HFFc6 (cell line): ENCODE measurements around the gene MLLT3. TPM values are rescaled to one million over a fixed set of nuclear protein-coding genes. Genes with fewer than 3 reads are reported as not detected.

Experiments used
- DNase-seq: peaks from one replicate; pipeline ENCODE4 v3.0.0-alpha.2; 2018
- H3K27ac Mint-ChIP-seq: 2 replicates; pipeline ENCODE4 v1.8.0; 2020; ENCODE audit warnings: mild to moderate bottlenecking, mixed read lengths
- H3K27me3 Mint-ChIP-seq: 2 replicates; pipeline ENCODE4 v1.8.0; 2021; ENCODE audit warnings: mild to moderate bottlenecking, moderate library complexity, mixed read lengths; ENCODE audit not compliant: insufficient read depth
- H3K36me3 Mint-ChIP-seq: 2 replicates; pipeline ENCODE4 v1.8.0; 2021; ENCODE audit warnings: low read depth, mixed read lengths
- H3K4me1 Mint-ChIP-seq: 2 replicates; pipeline ENCODE4 v1.8.0; 2020; ENCODE audit warnings: low read depth, mixed read lengths
- H3K4me3 Mint-ChIP-seq: 2 replicates; pipeline ENCODE4 v1.8.0; 2020; ENCODE audit warnings: mild to moderate bottlenecking, moderate library complexity, mixed read lengths
- H3K9me3 Mint-ChIP-seq: 2 replicates; pipeline ENCODE4 v1.8.0; 2020; ENCODE audit warnings: mild to moderate bottlenecking, mixed read lengths
- total RNA-seq, 6 experiments: library from RNA; stranded (reverse); fragmentation: NEBNext Ultra II Directional; extraction: Animal tissue kit (Norgen Biotek cat#: 25700); gene quantifications; 2 replicates in 1 of 6; 3 replicates in 5 of 6; pipeline ENCODE4 v1.2.3, GENCODE V29; 2021
- TF ChIP-seq, protein P1 (sequence below): fragments of 200-600 bp; sonication (generic); IDR thresholded peaks from 2 replicates; pipeline ENCODE4 v1.5.0; 2021; ENCODE audit warnings: antibody characterized with exemption, mild to moderate bottlenecking

MLLT3 gene
- total RNA-seq, 6 experiments from 2014 or later = 23.1 to 27.5 (median 24.7) TPM

DNA sequence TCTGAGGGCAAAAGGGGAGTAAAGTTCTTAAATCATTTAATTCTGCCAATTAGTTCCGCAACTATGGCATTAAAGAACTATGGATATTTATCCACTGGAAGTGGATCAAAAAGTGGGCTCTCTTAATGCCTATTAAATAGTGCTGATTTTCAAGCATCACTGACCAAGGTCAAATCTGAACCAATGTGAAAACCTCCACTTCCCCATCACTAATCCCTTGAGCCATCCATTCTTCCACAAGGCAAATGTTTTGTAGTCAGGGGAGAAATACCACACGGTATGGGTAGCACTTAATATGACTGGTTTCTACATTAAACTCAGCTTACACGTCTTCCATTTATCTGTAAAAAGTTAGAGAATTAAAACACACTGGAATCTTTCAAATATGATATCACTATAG, 57.6 kb downstream of the MLLT3 start:
- no peak for DNase-seq
- H3K27ac Mint-ChIP-seq = no peak overlapping the region
- H3K27me3 Mint-ChIP-seq = no peaks in the 10 kb centered on the region; the same call in 1 of the 2 replicates
- no peaks in the 10 kb centered on the region for H3K9me3 Mint-ChIP-seq
- H3K4me1 Mint-ChIP-seq = peaks cover 76% of the 10 kb centered on the region
- no peak overlapping the region for H3K4me3 Mint-ChIP-seq
- no peaks in the 10 kb centered on the region for H3K36me3 Mint-ChIP-seq
- TF ChIP-seq, protein P1, sequence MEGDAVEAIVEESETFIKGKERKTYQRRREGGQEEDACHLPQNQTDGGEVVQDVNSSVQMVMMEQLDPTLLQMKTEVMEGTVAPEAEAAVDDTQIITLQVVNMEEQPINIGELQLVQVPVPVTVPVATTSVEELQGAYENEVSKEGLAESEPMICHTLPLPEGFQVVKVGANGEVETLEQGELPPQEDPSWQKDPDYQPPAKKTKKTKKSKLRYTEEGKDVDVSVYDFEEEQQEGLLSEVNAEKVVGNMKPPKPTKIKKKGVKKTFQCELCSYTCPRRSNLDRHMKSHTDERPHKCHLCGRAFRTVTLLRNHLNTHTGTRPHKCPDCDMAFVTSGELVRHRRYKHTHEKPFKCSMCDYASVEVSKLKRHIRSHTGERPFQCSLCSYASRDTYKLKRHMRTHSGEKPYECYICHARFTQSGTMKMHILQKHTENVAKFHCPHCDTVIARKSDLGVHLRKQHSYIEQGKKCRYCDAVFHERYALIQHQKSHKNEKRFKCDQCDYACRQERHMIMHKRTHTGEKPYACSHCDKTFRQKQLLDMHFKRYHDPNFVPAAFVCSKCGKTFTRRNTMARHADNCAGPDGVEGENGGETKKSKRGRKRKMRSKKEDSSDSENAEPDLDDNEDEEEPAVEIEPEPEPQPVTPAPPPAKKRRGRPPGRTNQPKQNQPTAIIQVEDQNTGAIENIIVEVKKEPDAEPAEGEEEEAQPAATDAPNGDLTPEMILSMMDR = no peak

DNA sequence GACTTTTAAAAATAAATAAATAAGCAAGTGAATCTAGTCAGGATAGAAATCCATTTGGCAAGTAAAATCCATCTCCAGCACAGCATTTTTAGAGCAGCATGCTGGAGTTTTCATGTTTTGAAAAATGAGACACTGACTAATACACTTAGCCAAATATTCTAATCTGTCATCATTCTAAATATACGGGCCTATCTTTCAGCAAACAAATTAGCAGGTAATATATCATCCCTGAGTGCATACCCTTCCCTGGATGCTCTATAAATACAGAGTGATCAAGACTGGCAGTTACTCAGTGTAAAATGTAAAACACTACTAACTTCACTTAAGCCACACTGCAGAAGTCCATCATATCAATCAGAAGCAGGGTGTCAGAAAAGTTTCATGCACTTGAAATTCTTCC, 58.4 kb downstream of the MLLT3 start:
- no peak overlapping the region; the same call in 1 of the 2 replicates for H3K27ac Mint-ChIP-seq
- H3K9me3 Mint-ChIP-seq = no peaks in the 10 kb centered on the region
- TF ChIP-seq, protein P1 = no peak
- H3K4me3 Mint-ChIP-seq = no peak overlapping the region
- H3K4me1 Mint-ChIP-seq = peaks cover 76% of the 10 kb centered on the region
- no peak for DNase-seq
- H3K27me3 Mint-ChIP-seq = no peaks in the 10 kb centered on the region; the same call in 1 of the 2 replicates
- H3K36me3 Mint-ChIP-seq = no peaks in the 10 kb centered on the region

DNA sequence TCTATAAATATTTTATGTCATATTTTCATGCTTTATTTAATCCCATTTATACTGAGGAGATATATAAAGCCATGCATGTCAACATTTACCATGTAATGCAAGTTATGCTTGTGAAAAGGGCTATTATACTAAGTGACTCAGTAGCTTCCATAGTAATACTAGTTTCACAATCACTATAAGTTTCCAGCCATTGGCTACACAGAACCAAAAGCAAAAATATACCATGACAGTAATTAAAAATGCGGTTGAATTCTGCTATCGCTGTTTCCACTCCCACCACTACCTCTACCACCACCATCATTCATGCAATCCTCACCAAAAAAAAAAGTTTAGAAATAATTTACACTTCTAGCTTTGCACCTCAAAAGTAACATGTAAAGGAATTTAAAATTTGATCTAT, 60.2 kb downstream of the MLLT3 start:
- Mint-ChIP-seq H3K27ac (no peak overlapping the region), H3K4me1 (peaks cover 80% of the 10 kb centered on the region), H3K36me3 (no peaks in the 10 kb centered on the region), H3K27me3 (no peaks in the 10 kb centered on the region), H3K4me3 (no peak overlapping the region), H3K9me3 (no peaks in the 10 kb centered on the region)
- no peak for DNase-seq
- TF ChIP-seq, protein P1 = no peak

DNA sequence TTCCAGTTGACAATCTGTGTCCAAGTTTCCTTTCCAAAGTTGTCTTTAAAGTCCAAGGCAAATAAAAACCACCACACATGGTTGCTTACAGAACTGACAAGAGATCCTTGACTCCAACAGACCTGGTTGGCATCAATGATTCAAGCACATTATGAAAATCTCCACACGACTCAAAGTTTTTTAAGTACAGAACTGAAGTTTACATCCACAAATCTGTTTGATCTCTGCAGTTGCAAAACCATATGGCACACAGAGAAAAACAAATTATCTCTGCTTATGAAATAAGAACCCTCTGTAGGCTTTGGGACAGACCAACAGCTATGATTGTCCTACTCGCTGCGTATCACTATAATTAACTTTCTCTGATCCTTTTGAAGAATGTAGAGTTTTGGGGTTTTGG, 60.8 kb downstream of the MLLT3 start:
- Mint-ChIP-seq H3K4me3 (no peak overlapping the region; the same call in 1 of the 2 replicates), H3K27ac (no peak overlapping the region), H3K4me1 (peaks cover 81% of the 10 kb centered on the region), H3K27me3 (no peaks in the 10 kb centered on the region), H3K36me3 (no peaks in the 10 kb centered on the region), H3K9me3 (no peaks in the 10 kb centered on the region)
- DNase-seq = no peak
- TF ChIP-seq, protein P1 = no peak

DNA sequence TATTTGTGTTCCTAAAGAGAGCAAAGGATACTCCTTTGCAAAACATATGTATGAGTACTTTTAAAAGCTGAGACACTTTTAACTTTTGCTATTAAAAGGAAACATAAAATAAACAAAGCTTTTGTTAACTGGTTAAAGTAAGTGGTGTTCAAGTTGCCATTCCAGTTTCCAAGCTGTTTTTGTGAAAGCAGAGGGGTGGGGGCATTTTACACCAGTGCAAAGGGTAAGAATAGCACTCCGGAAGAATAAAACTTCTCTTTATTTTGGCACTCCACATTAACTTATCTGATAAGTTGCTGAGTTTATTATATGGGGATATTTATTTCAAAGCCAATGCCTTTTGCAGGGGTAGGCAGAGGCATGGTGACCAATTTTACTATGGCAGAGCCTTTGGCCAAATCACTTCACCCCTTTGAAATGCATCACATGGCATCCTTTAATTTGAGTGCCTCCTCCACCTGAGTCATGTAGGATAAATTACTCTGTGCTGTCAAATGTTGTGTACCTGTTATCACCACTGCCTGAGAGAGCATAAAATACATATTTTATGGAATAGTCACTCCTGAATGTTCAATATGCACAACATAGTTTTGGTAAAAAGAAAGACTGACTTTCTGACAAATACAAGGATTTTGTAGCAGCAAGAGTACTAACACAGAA, 62.9 kb downstream of the MLLT3 start:
- Mint-ChIP-seq H3K36me3 (no peaks in the 10 kb centered on the region), H3K4me3 (no peak overlapping the region; the same call in 1 of the 2 replicates), H3K27me3 (no peaks in the 10 kb centered on the region), H3K27ac (peak overlapping the region; percentile 53), H3K4me1 (peaks cover 84% of the 10 kb centered on the region), H3K9me3 (no peaks in the 10 kb centered on the region)
- TF ChIP-seq, protein P1 = no peak
- DNase-seq = peak; percentile 16
